GM19240 (cell line): ENCODE measurements around the gene GORASP1.

Source experiments
- DNase-seq: peaks from one replicate; pipeline ENCODE4 v3.0.0; 2011; ENCODE audit warnings: low spot score; ENCODE audit not compliant: insufficient read length

GORASP1 gene

GRCh38 chr3:39102504-39103323, 4.7 kb downstream of the GORASP1 start:
- no peak for DNase-seq

GRCh38 chr3:39101022-39101689, 6.3 kb downstream of the GORASP1 start:
- DNase-seq, result peak; percentile 63

- no peak for DNase-seq
These were observed 6.9 kb downstream of the GORASP1 start for GRCh38 chr3:39100500-39100886.

DNA sequence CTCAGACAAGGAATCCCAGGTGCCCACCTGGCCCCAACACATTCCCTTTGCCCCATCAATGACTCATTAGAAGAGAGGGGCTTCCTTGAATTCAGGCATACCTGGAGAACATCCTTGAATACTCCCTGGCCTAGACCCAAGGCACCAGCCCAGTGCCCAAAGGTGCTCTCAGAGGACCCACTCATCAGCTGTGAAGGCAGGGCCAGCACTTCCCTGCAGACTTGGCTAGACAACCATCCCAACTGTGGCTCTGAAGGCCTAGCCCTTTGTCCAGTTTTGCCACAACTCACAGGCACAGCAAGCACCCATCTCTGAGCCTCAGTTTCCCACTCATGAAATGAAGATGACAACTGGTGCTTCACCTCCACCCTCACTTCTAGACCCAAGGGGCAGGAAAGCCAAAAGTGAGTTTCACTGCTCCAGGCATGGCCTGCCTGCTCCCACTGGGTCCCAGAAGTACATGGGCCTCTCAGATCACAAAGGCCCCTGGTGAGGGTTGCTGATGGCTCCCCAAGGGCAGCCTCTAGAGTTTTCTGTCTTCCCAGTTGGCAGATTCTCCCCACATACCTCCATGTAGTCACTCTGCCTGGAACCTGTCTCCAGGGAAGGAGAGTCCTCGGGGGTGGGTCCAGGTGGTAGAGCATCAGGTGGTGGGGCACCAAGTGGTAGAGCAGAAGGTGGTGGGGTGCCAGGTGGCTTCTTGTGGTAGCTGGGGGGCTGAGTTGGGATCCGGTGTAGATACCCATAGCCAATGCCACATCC, 7.5 kb downstream of the GORASP1 start:
- no peak for DNase-seq

DNA sequence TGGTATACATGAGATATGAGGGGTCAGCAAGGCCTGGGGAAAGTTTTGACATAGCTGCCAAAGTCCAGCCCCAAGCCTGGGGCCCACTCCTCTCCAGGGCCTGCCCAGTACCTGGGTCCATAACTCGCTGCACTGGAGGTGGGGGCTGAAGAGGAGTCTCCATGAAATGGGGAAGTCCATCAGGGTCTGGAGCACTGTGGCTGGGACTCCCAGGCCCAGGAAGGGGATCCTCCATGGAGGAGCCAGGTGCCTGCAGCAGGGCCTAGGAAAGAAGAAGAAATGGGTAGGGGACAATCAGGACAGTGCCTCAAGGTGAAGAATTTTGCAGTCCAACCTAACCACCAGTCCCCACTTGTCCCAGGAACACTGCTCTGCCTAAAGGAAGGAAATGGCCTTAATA, 8.2 kb downstream of the GORASP1 start:
- no peak for DNase-seq

GRCh38 chr3:39098473-39099000, 8.9 kb downstream of the GORASP1 start:
- DNase-seq, result no peak

DNA sequence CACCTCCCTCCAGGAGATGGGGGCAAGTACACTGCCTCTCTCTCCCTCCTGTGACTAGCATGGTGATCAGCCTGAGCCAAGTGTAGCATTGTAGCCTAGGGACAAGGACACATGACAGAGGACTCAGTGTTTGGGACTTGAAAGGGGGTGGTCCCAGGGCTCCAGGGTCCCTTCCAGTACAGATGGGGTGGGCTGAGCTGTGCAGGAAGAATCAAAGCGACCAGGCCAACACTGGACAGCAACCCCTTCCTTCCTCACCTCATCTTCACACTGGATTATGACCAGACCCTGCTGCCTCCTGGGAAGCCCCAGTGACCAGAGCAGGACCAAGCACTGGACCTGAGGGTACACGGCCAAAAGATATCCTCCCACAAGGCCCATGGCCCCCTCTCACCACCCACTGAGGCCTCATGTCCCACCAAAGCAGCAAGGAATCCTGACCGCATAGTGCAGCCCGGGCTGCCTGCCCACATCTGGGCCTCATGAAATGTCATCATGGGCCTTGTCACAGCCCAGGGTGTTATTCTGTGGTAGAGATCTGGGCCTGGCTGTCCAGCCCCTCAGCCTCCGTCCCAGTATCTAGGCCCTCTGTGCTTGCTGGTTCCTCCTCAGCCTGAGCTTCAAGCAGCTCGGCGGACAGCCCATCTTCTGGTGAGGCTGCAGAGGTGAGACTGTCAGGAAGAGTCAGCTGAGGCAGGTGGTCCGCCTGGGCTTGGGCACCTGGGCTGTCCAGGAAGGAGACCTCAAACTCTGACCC, 9.5 kb downstream of the GORASP1 start:
- no peak for DNase-seq

- DNase-seq, result no peak
These were observed 10.7 kb downstream of the GORASP1 start for GRCh38 chr3:39096775-39097174.

- DNase-seq, result no peak
These were observed 11.6 kb downstream of the GORASP1 start for GRCh38 chr3:39095778-39096177.

DNA sequence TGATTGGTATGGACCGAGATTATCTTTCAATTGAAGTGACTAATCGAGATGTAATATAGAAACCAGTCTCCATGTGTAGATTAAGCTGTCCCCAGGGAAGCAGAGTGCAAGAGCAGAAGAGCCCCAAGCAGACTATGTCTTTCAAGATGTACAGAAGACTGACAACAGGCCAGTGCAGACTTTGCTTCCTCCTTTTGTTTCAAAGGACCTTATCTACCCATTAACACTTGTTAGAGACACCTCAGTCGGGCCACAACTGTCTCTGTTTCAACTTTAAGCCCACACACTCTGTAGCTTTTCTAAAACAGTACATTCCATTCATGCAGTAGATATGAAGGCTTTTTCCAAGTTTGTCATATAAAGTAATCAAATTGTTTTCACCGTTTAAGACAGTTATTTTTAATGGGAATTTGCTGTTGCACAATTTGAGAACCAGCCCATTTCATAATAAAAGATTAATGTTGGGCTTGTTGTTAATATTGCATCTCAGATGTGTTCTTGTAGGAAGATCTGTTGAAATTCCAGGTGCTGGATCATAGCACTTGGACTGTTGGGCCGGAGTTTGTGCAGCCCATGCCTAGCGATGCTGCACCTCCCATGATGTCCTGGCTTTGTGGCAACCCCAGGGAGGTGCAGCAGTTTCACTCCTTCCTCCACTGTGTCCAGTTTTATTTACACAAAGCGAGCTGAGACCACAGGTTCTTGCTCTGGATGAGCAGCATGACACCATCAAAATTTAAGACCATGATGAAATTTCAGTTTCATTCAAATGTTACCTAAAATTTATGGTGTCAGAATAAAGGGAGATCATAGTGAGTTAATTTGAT, 12.4 kb downstream of the GORASP1 start:
- DNase-seq, result no peak

GRCh38 chr3:39090922-39091321, 16.5 kb downstream of the GORASP1 start:
- DNase-seq, result no peak

DNA sequence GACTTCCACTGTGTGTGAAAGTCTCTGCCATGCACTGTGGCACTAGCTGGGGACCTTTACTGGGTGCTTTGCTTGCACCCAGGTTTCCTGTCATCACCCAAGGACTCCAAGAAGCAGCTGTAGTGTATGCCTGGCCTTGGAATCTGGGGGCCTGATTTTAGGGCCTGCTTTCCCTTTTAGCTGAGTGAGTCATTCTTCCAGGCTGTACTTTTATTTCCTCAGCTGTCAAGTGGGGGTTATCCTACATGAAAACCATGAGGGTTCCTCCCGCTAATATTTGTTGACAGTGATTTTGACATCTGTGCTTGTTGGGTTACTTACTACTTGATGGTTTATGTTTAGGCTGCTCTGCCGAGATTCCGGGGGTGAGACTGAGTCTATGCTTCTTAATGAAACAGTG, 18.5 kb downstream of the GORASP1 start:
- no peak for DNase-seq

DNA sequence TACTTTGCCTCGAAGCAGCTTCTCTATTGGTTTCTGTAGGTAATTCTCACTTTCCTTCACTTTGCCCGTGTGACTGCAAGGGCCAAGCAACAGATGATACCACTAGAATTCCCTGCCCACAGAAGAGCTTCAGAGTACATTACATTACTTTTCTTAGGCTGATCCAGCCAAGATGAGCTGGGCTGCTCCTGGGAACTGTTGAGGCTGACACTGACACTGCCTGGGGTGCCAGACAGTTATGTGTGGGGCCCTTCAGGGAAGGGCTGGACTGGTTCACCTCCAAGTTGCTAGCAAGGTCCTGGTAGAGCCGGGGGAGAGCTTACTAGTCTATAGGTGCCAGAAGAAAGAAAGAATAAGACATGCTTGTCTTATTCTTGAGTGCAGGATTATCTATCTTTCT, 19.0 kb downstream of the GORASP1 start:
- DNase-seq, result no peak

GRCh38 chr3:39086144-39086543, 21.3 kb downstream of the GORASP1 start:
- no peak for DNase-seq

DNA sequence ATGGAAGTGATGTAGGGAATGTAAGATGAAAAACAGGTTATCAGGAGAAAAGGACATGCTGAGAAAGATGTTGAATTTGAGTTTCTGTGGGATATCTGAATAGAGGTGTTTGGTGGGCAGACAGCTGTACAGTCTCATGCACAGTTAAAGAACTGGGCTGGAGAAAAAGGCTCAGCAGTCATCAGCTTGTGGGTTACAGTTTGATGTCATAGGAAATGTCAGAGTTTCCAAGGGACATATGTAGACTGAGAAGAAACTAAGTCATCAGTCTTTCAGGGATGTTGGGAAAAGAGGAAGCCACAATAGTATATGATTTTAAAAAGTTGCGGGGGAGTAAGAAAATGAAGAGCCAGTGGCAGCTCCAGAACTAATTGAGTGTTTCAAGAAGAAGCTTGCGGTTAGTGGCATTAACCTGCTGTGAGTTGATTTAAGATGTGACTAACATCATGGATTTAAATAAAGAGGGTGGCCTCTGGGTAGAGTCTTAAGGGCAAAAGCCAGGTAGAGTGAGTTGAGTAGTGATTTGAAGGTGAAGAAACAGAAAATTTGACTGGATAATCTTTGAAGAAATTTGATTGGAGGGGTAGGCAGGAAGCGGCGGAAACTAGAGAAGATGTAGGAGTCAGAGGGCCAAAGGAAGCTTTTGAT, 24.6 kb downstream of the GORASP1 start:
- DNase-seq, result no peak

DNA sequence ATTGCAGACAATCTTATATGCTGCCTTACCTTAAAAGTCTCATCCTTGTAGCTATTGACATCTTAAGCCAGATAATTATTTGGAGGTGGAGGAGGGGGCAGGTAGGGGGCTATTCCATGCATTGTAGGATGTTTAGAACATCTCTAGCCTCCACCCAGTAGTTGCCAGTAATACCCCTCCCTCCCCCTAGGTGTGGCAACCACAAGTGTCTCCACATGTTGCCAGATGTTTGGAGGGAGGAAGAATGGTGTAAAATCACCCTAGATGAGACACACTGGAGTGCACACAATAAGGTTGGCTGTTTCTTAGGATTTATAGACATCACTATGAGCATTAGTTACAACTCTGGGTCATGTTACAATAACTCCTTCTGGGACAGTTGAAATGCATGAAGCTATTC, 27.4 kb downstream of the GORASP1 start:
- DNase-seq, result no peak

DNA sequence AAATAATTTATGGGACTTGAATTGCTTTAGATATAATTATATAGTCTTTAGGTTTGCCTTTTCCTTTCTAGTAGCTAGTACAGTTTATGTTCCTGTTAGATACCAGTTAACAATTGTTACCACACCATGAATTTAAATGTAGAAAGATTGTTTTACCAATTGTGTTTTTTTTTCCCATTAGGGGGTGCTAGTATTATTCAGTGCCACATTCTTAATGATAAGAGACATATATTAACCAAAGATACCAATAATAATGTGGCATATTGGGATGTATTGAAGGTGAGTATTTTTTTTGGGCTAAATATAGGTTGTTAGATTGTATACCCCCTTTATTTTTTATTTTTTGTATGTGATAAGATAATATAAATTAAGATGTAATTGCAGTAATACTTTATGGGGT, 27.9 kb downstream of the GORASP1 start:
- DNase-seq, result no peak

- no peak for DNase-seq
These were observed 31.5 kb downstream of the GORASP1 start for GRCh38 chr3:39075910-39076309.

DNA sequence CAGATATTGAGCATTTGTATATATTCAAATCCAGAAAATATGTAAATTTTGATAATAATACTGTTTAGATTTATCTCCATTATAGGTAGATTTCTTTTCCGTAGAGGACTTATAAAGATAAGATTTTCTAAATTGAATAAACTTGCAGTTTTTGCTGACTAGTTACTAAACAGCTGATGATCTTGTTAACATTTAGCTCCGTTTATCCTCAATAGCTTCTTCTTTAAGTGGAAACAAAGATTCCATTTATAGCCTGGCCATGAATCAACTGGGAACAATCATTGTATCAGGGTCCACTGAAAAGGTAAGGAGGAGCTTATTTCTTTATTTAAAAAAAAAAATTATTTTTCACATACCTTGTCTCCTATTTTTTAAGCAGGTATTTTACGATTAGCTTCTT, 38.9 kb downstream of the GORASP1 start:
- no peak for DNase-seq

DNA sequence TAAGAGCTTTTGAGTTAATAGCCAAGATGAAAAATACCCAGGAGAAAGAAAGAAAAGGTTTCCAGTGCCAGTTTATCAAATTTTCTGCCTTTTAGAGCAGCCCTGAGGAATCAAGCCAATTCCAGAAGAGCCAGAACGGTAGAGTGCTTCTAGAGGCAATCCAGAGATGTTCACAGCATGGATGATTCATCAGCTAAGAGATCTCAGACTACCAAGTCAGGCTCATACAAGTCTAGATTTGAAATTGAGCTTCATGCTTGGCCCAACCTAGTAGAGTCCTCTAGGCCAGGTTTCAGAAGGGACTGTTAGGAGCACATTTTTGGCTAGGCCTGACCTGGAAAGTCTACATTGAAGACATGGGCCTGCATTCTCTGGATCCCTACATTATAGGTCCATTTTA, 40.1 kb downstream of the GORASP1 start:
- DNase-seq, result no peak
